ENCODE results near the gene SRPRA. TPM values are rescaled to one million over a fixed set of nuclear protein-coding genes. Genes with fewer than 3 reads are reported as not detected.
"Not testable (repeated sequence)": the region's sequence is repeated elsewhere in the genome, so short reads cannot be mapped to it uniquely, and the experiment has no call there.

SRPRA gene
- total RNA-seq, 1 donor from 2014 or later, result 56.4 TPM

DNA sequence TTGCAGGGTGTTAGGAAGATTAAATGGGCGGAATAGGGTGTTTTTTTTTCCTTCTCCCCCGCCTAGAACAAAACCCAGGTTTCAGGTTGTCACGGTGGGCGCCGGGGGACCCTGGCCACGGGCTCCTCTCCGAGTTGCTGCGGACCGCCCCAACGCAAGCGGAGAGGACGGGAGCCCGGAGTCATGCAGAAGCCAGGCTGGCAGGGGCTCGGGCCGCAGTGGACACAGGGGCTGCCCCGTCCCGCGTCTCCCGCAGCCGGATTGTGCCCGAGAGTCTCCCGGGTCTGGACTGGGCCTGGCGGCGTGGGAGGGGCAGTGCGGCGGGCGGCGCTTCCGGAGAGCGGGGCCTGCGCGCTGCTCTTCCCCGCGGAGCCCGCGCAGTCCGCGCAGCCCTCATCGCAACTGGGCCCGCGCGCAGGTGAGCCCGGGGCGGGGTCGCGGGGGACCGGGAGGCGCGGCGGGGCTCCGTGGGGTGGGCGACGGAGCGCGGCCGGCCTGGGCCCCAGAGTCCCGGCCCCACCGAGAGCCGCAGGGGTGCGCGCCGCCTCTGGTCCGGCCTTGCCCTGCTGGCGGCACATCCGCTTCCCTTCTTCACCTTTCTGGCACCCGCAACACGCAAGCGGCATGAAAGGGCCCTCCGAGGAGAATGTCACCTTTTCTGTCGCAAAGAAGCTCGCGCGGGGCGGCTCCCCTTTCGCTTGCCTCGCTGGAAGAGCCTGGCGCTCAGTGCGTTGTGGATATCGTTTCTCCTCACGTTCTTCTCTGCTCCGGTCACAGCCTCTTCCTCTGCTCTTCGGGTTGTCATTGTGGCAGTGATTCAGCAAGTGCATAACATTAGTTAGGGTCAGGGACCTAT, 14.3 kb upstream of the SRPRA start, which contains the start of gene TIRAP:
TSS of gene TIRAP (plus strand) at position 358 of the 856 bp plus-strand sequence. CDS start 7,802 bp downstream, outside the sequence.
- peak; percentile 78 for DNase-seq

DNA sequence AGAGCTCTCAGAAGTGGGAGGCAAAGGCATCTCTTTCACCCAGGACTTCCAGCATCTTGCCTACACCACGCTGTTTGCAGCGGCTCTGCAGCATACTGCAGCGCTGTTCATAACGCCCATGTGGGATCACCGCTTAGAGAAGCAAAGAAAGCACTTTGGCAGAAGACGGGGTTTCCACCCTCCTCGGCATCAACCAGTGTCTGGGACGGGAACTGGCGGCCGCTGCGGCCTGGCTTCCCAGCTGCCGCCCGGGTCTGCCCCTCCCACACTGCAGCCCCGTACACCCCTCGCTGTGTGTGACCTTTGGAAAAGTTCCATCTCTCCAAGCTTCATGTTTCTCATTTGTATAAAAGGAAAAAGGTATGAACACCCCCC, 13.7 kb upstream of the SRPRA start:
- DNase-seq, result peak; percentile 75

GRCh38 chr11:126281666-126282175, 13.0 kb upstream of the SRPRA start:
- no peak for DNase-seq

GRCh38 chr11:126281245-126281644, 12.6 kb upstream of the SRPRA start:
- DNase-seq, result no peak

GRCh38 chr11:126280595-126280994, 11.9 kb upstream of the SRPRA start:
- DNase-seq, result no peak

- no peak for DNase-seq
Observed at GRCh38 chr11:126279191-126279590, 10.5 kb upstream of the SRPRA start.

GRCh38 chr11:126277780-126278179, 9.1 kb upstream of the SRPRA start:
- no peak for DNase-seq

- DNase-seq, result no peak
Observed at GRCh38 chr11:126277322-126277721, 8.6 kb upstream of the SRPRA start.

GRCh38 chr11:126268361-126268707, 361 bp downstream of the SRPRA start:
- no peak for DNase-seq

GRCh38 chr11:126267650-126268049, 1.0 kb downstream of the SRPRA start:
- no peak for DNase-seq

GRCh38 chr11:126265811-126266210, 2.9 kb downstream of the SRPRA start:
- DNase-seq, result no peak

DNA sequence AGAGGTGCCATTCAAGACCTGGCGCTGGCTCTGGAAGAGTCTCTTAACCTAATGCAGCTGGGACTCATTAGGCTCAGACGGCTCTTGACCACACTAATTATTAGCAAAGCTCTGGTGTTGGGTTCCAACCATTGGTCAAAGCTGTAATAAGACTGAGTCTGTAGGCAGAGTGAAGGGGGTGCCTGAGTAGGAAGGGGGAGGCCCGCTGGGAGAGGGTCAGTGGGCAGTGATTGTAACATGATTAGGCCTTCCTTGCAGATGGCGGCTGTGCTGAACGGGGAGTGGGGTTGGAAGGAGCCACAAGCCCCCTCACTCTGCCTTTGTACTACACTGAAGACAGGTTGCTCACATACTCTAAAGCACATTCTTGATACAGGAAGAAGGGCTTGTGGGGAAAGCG, 5.2 kb downstream of the SRPRA start:
- DNase-seq, result no peak

GRCh38 chr11:126262216-126262615, 6.5 kb downstream of the SRPRA start:
- DNase-seq, result no peak

DNA sequence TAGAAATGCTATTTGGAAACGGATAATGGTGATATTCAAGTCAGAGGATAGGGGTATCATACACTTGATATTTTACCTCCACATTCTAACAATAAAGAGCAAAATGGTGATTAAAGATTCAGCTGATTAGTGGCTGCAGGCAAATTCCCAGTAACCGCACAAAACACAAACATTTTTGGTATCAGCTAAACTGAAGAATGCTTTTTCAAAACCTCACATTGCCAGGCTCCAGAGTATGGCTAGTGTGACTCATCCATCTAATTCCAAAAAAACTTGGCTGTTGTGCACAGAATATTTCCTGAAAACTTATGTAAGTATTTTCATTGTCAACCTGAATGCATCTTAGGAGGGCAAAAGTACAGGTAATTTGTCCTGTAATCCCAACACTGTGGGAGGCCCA, 10.9 kb downstream of the SRPRA start:
- DNase-seq, result no peak

DNA sequence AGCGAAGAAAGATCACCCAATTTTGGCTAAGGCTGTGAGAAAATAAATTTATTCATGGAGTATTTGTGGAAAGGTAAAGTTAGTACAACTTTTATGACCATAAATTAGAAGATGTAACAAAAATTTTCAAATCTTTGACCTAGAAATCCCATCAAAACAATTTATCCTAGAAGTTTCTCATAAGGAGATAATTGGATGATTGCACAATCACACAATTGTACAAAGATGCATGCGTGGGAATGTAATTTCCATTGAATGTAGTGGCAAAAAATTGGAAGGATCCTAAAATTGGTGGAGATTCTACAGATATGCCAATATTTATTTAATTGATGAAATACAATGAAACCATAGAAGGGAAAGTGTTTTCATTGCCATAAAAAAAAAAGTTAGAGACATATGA, 11.6 kb downstream of the SRPRA start:
- no peak for DNase-seq

GRCh38 chr11:126256216-126256615, 12.5 kb downstream of the SRPRA start:
- no peak for DNase-seq

GRCh38 chr11:126255507-126255906, 13.2 kb downstream of the SRPRA start:
- not testable (repeated sequence) for DNase-seq

DNA sequence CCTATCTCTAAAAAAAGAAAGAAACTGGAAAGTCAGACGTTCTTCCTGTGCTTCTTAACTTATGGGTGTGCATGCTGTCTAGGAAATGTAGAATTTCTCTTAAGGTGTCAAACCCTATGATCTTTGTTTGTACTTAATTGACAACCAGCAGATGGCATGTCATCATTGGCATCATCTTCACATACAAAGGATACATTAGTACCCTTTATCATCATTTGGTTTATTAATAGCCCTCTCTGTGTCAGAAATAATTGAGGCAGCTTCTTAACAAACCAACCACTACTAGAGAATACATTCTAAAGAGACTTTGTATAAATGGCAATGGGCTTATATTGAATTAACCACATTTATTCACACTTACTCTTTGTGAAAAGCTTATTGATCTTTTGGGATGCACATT, 13.9 kb downstream of the SRPRA start:
- no peak for DNase-seq

DNA sequence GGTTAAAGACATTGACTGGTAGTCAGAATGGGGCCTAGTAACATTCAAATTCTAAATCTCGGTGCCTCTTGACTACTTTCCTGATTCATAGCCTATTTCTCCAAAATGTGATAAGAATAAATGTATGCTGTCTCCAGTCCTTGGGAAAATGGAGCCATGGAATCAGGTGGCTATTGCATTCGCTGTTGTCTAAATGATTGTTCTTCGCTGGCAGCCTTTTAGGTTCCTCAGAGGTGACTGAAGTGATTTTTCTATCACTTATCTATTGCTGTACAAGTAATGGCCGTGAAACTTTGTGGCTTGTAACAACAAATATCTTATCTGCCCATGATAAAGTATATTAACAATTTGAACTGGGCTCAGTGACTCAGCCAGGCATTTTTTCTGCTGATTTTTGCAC, 15.4 kb downstream of the SRPRA start:
- no peak for DNase-seq

- DNase-seq, result no peak
Observed at GRCh38 chr11:126246636-126247035, 22.1 kb downstream of the SRPRA start.

GRCh38 chr11:126233391-126233790, 35.3 kb downstream of the SRPRA start:
- DNase-seq, result no peak

GRCh38 chr11:126232683-126233082, 36.0 kb downstream of the SRPRA start:
- no peak for DNase-seq

- peak; percentile 67 for DNase-seq
Observed at GRCh38 chr11:126231725-126232459, 36.8 kb downstream of the SRPRA start.
